ENCODE measurements around the gene OR5H2. TPM values are rescaled to one million over a fixed set of nuclear protein-coding genes. Genes with fewer than 3 reads are reported as not detected.
"Not testable (repeated sequence)": the region's sequence is repeated elsewhere in the genome, so short reads cannot be mapped to it uniquely, and the experiment has no call there.

Gene OR5H2
- not detected for polyA plus RNA-seq (2012; ENCODE audit: missing spikeins)

GRCh38 chr3:98282205-98282604 is at the start of gene OR5H2:
OR5H2 (plus strand) TSS chr3:98282505; CDS start chr3:98282903, 398 bp downstream.
- TF ChIP-seq TAF1 (IDR thresholded peaks at IDR 0.05; ENCODE audit: borderline replicate concordance, low read depth, low read length): no peak
- no peak for TF ChIP-seq POLR2A (IDR thresholded peaks at IDR 0.05; ENCODE audit: low read depth, low read length)
- TF ChIP-seq POLR2AphosphoS5 (IDR thresholded peaks at IDR 0.05; ENCODE audit: low read depth, low read length): no peak
- FAIRE-seq (no peak), DNase-seq (ENCODE audit: insufficient read length) (no peak)

- no peak for FAIRE-seq
- DNase-seq (ENCODE audit: insufficient read length): no peak
- peak; percentile 31; the same call in 1 of the 2 replicates for TF ChIP-seq POLR2A (IDR thresholded peaks at IDR 0.05; ENCODE audit: low read depth, low read length)
- no peak for TF ChIP-seq TAF1 (IDR thresholded peaks at IDR 0.05; ENCODE audit: borderline replicate concordance, low read depth, low read length)
- no peak for TF ChIP-seq POLR2AphosphoS5 (IDR thresholded peaks at IDR 0.05; ENCODE audit: low read depth, low read length)
Observed at GRCh38 chr3:98233468-98233867, 48.8 kb upstream of the OR5H2 start.

- no peak for DNase-seq (ENCODE audit: insufficient read length)
- no peak for FAIRE-seq
- no peak for TF ChIP-seq POLR2AphosphoS5 (IDR thresholded peaks at IDR 0.05; ENCODE audit: low read depth, low read length)
- TF ChIP-seq TAF1 (IDR thresholded peaks at IDR 0.05; ENCODE audit: borderline replicate concordance, low read depth, low read length): no peak
Observed at GRCh38 chr3:98240131-98240530, 42.2 kb upstream of the OR5H2 start.

- no peak for DNase-seq (ENCODE audit: insufficient read length)
Observed at GRCh38 chr3:98242155-98242554, 40.1 kb upstream of the OR5H2 start.

GRCh38 chr3:98243843-98244242 is 38.5 kb upstream of the OR5H2 start:
- no peak for DNase-seq (ENCODE audit: insufficient read length)
- no peak for TF ChIP-seq TAF1 (IDR thresholded peaks at IDR 0.05; ENCODE audit: borderline replicate concordance, low read depth, low read length)
- TF ChIP-seq POLR2AphosphoS5 (IDR thresholded peaks at IDR 0.05; ENCODE audit: low read depth, low read length): no peak
- TF ChIP-seq POLR2A (IDR thresholded peaks at IDR 0.05; ENCODE audit: low read depth, low read length): no peak
- no peak for FAIRE-seq

More at GRCh38 chr3:98242155-98242554, 40.1 kb upstream of the OR5H2 start:
- no peak for TF ChIP-seq TAF1 (IDR thresholded peaks at IDR 0.05; ENCODE audit: borderline replicate concordance, low read depth, low read length)
- no peak for TF ChIP-seq POLR2AphosphoS5 (IDR thresholded peaks at IDR 0.05; ENCODE audit: low read depth, low read length)
- FAIRE-seq: no peak

- no peak for FAIRE-seq
- DNase-seq (ENCODE audit: insufficient read length): no peak
- TF ChIP-seq POLR2AphosphoS5 (IDR thresholded peaks at IDR 0.05; ENCODE audit: low read depth, low read length) (no peak), TAF1 (IDR thresholded peaks at IDR 0.05; ENCODE audit: borderline replicate concordance, low read depth, low read length) (no peak), POLR2A (IDR thresholded peaks at IDR 0.05; ENCODE audit: low read depth, low read length) (no peak)
Observed at GRCh38 chr3:98246142-98246541, 36.2 kb upstream of the OR5H2 start.

GRCh38 chr3:98256026-98256425 is 26.3 kb upstream of the OR5H2 start:
- FAIRE-seq; DNase-seq (ENCODE audit: insufficient read length): not testable (repeated sequence)

GRCh38 chr3:98259707-98260106 is 22.6 kb upstream of the OR5H2 start:
- TF ChIP-seq TAF1 (IDR thresholded peaks at IDR 0.05; ENCODE audit: borderline replicate concordance, low read depth, low read length) (no peak), POLR2A (IDR thresholded peaks at IDR 0.05; ENCODE audit: low read depth, low read length) (no peak), POLR2AphosphoS5 (IDR thresholded peaks at IDR 0.05; ENCODE audit: low read depth, low read length) (no peak)
- DNase-seq (ENCODE audit: insufficient read length) (no peak), FAIRE-seq (no peak)

GRCh38 chr3:98262046-98262445 is 20.3 kb upstream of the OR5H2 start:
- DNase-seq (ENCODE audit: insufficient read length): no peak
- FAIRE-seq: no peak
- TF ChIP-seq POLR2A (IDR thresholded peaks at IDR 0.05; ENCODE audit: low read depth, low read length) (no peak), POLR2AphosphoS5 (IDR thresholded peaks at IDR 0.05; ENCODE audit: low read depth, low read length) (no peak), TAF1 (IDR thresholded peaks at IDR 0.05; ENCODE audit: borderline replicate concordance, low read depth, low read length) (no peak)

- DNase-seq (ENCODE audit: insufficient read length) (no peak), FAIRE-seq (no peak)
- TF ChIP-seq POLR2A (IDR thresholded peaks at IDR 0.05; ENCODE audit: low read depth, low read length): no peak
- TF ChIP-seq POLR2AphosphoS5 (IDR thresholded peaks at IDR 0.05; ENCODE audit: low read depth, low read length): no peak
- no peak for TF ChIP-seq TAF1 (IDR thresholded peaks at IDR 0.05; ENCODE audit: borderline replicate concordance, low read depth, low read length)
Observed at GRCh38 chr3:98263944-98264343, 18.4 kb upstream of the OR5H2 start, which contains the start of gene OR5H6. OR5H6 (plus strand) TSS chr3:98264244; CDS start chr3:98264333, 89 bp downstream.

GRCh38 chr3:98269846-98270245 is 12.5 kb upstream of the OR5H2 start:
- FAIRE-seq: no peak
- no peak for TF ChIP-seq POLR2A (IDR thresholded peaks at IDR 0.05; ENCODE audit: low read depth, low read length)
- TF ChIP-seq TAF1 (IDR thresholded peaks at IDR 0.05; ENCODE audit: borderline replicate concordance, low read depth, low read length): no peak
- no peak for TF ChIP-seq POLR2AphosphoS5 (IDR thresholded peaks at IDR 0.05; ENCODE audit: low read depth, low read length)

GRCh38 chr3:98272126-98272525 is 10.2 kb upstream of the OR5H2 start:
- no peak for FAIRE-seq
- no peak for DNase-seq (ENCODE audit: insufficient read length)
- no peak for TF ChIP-seq POLR2AphosphoS5 (IDR thresholded peaks at IDR 0.05; ENCODE audit: low read depth, low read length)
- TF ChIP-seq POLR2A (IDR thresholded peaks at IDR 0.05; ENCODE audit: low read depth, low read length): no peak
- no peak for TF ChIP-seq TAF1 (IDR thresholded peaks at IDR 0.05; ENCODE audit: borderline replicate concordance, low read depth, low read length)

More at GRCh38 chr3:98269846-98270245, 12.5 kb upstream of the OR5H2 start:
- no peak for DNase-seq (ENCODE audit: insufficient read length)

- no peak for DNase-seq (ENCODE audit: insufficient read length)
Observed at GRCh38 chr3:98274914-98275313, 7.4 kb upstream of the OR5H2 start.

More at GRCh38 chr3:98274914-98275313, 7.4 kb upstream of the OR5H2 start:
- TF ChIP-seq TAF1 (IDR thresholded peaks at IDR 0.05; ENCODE audit: borderline replicate concordance, low read depth, low read length): no peak
- TF ChIP-seq POLR2A (IDR thresholded peaks at IDR 0.05; ENCODE audit: low read depth, low read length): no peak
- no peak for TF ChIP-seq POLR2AphosphoS5 (IDR thresholded peaks at IDR 0.05; ENCODE audit: low read depth, low read length)
- no peak for FAIRE-seq

Data from GM12892 (cell line).